ENCODE measurements around the gene MTX1. TPM values are rescaled to one million over a fixed set of nuclear protein-coding genes. Genes with fewer than 3 reads are reported as not detected.

The MTX1 gene
- polyA plus RNA-seq, 1 donor (not counting 4 experiments of a cell fraction or from before 2014, with no cell fraction given), result 43.4 TPM

DNA sequence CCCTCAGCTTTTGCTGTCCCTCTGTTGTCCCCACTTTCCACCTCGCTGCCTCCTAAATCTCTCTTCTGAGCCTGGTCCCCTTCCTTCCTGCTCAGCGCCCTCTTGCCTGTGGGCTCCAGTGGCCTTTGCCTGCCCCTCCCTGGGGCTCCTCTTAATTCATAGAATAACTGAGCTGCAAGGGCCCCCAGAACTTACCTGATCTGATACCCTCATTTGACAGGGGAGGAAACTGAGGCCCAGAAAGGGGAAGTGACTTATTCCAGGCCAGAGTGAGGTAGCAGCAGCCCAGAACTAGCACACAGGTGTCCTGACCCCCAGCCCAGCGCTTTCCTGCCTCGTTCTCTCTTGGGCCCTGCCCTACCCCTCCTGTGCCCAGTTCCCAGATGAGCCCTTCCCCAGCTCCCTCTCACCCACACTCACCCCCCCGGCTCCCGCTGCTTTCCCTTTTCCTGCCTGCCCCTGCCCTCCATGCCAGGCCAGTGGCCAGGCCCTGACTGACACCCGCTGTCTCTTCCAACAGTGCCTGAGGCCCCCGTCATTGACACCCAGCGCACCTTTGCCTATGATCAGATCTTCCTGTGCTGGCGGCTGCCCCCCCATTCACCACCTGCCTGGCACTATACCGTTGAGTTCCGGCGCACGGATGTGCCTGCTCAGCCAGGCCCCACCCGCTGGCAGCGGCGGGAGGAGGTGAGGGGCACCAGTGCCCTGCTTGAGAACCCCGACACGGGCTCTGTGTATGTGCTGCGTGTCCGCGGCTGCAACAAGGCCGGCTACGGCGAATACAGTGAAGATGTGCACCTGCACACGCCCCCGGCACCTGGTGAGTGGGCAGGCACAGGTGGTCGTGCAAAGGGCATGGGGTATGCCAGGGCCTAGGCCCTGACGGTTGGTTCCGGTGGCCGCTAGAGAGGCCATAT lies 29.1 kb upstream of the MTX1 start:
- no peak overlapping the region for H3K4me2 ChIP-seq (ENCODE audit: control insufficient read depth, extremely low read depth, insufficient read depth, low read depth, low read length)
- no peak overlapping the region for H2AFZ ChIP-seq (ENCODE audit: control insufficient read depth, low read length)
- H3K4me1 ChIP-seq (ENCODE audit: control insufficient read depth, extremely low read depth, insufficient read depth, low read length), result peaks cover 9% of the 10 kb centered on the region
- dilution Hi-C loops (cut with MboI; ENCODE audit: extremely low pct_ligation_motif_present, low sequenced_read_pairs), result no loop called here
- TF ChIP-seq EZH2 (IDR thresholded peaks at IDR 0.05; ENCODE audit: low read length), result no peak
- TF ChIP-seq, protein P1, sequence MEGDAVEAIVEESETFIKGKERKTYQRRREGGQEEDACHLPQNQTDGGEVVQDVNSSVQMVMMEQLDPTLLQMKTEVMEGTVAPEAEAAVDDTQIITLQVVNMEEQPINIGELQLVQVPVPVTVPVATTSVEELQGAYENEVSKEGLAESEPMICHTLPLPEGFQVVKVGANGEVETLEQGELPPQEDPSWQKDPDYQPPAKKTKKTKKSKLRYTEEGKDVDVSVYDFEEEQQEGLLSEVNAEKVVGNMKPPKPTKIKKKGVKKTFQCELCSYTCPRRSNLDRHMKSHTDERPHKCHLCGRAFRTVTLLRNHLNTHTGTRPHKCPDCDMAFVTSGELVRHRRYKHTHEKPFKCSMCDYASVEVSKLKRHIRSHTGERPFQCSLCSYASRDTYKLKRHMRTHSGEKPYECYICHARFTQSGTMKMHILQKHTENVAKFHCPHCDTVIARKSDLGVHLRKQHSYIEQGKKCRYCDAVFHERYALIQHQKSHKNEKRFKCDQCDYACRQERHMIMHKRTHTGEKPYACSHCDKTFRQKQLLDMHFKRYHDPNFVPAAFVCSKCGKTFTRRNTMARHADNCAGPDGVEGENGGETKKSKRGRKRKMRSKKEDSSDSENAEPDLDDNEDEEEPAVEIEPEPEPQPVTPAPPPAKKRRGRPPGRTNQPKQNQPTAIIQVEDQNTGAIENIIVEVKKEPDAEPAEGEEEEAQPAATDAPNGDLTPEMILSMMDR (optimal IDR thresholded peaks at IDR 0.05 in 1 of 3, IDR thresholded peaks at IDR 0.05 in 1 of 3, conservative IDR thresholded peaks at IDR 0.05 in 1 of 3; ENCODE audit: extremely low read depth in 1 of 3, insufficient read depth in 2 of 3, low read length in 3 of 3), result no peak
- H3K27me3 ChIP-seq (ENCODE audit: control insufficient read depth, extremely low read depth, insufficient read depth, low read length), result no peaks in the 10 kb centered on the region
- FAIRE-seq, result no peak
- no peaks in the 10 kb centered on the region for H4K20me1 ChIP-seq (ENCODE audit: control insufficient read depth, extremely low read depth, insufficient read depth, low read length)
- H3K4me3 ChIP-seq (ENCODE audit: control insufficient read depth in 2 of 3, extremely low read depth in 1 of 3, insufficient read depth in 2 of 3, low read depth in 1 of 3, low read length in 3 of 3), result no peak overlapping the region
- H3K79me2 ChIP-seq (ENCODE audit: control insufficient read depth, insufficient read depth, low read length), result no peaks in the 10 kb centered on the region
- no peak overlapping the region for H3K9ac ChIP-seq (ENCODE audit: control insufficient read depth, extremely low read depth, insufficient read depth, low read length)
- DNase-seq (ENCODE audit: low read depth, low spot score), result no peak
- no peaks in the 10 kb centered on the region for H3K9me1 ChIP-seq (ENCODE audit: control insufficient read depth, extremely low read depth, insufficient read depth, low read length)
- no peaks in the 10 kb centered on the region for H3K9me3 ChIP-seq (ENCODE audit: control insufficient read depth, low read depth, low read length)
- H3K27ac ChIP-seq (ENCODE audit: control insufficient read depth, insufficient read depth, low read length), result no peak overlapping the region
- H3K36me3 ChIP-seq (ENCODE audit: control insufficient read depth in 2 of 2, extremely low read depth in 1 of 2, insufficient read depth in 2 of 2, low read length in 2 of 2), result peaks cover 4 to 10% of the 10 kb centered on the region in 2 experiments

DNA sequence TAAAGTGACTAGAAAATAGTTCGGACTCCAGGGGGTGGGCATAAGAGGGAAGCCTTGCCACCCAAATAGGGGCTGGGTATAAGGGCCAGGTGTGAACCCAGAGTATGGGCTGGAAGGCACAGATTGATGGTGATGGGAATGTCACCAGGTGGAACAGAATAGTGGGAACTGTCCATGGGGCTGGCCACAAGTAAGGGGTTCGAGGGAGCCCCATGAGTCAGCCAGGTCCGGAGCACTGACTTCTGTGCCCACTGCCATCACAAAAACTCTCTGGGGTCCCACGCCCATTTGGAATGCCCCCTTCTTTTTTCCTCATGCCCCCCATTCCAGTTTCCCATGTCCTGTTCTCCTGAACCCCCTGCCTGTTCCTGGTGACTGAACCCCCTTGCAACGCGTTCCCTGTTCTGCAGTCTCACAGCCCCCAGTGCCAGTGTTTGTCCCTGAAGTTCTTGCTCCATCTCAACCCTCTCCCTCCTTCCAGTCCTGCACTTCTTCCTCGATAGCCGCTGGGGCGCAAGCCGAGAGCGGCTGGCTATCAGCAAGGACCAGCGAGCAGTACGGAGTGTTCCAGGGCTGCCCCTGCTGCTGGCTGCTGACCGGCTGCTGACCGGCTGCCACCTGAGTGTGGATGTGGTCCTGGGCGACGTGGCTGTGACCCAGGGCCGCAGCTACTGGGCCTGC lies 27.0 kb upstream of the MTX1 start:
- no peak overlapping the region for H3K4me2 ChIP-seq (ENCODE audit: control insufficient read depth, extremely low read depth, insufficient read depth, low read depth, low read length)
- dilution Hi-C loops (cut with MboI; ENCODE audit: extremely low pct_ligation_motif_present, low sequenced_read_pairs), result no loop called here

More for the DNA sequence above, 27.0 kb upstream of the MTX1 start:
- H3K27ac ChIP-seq (ENCODE audit: control insufficient read depth, insufficient read depth, low read length), result no peak overlapping the region
- no peaks in the 10 kb centered on the region for H3K9me3 ChIP-seq (ENCODE audit: control insufficient read depth, low read depth, low read length)
- H3K9me1 ChIP-seq (ENCODE audit: control insufficient read depth, extremely low read depth, insufficient read depth, low read length), result no peaks in the 10 kb centered on the region
- no peak overlapping the region for H2AFZ ChIP-seq (ENCODE audit: control insufficient read depth, low read length)
- no peaks in the 10 kb centered on the region for H3K27me3 ChIP-seq (ENCODE audit: control insufficient read depth, extremely low read depth, insufficient read depth, low read length)
- no peak overlapping the region for H3K9ac ChIP-seq (ENCODE audit: control insufficient read depth, extremely low read depth, insufficient read depth, low read length)
- no peak for TF ChIP-seq EZH2 (IDR thresholded peaks at IDR 0.05; ENCODE audit: low read length)
- TF ChIP-seq, protein P1 (optimal IDR thresholded peaks at IDR 0.05 in 1 of 3, IDR thresholded peaks at IDR 0.05 in 1 of 3, conservative IDR thresholded peaks at IDR 0.05 in 1 of 3; ENCODE audit: extremely low read depth in 1 of 3, insufficient read depth in 2 of 3, low read length in 3 of 3), result no peak
- no peak for FAIRE-seq
- no peaks in the 10 kb centered on the region for H3K79me2 ChIP-seq (ENCODE audit: control insufficient read depth, insufficient read depth, low read length)
- H3K36me3 ChIP-seq (ENCODE audit: control insufficient read depth in 2 of 2, extremely low read depth in 1 of 2, insufficient read depth in 2 of 2, low read length in 2 of 2), result peaks cover 4 to 10% of the 10 kb centered on the region in 2 experiments
- DNase-seq (ENCODE audit: low read depth, low spot score), result no peak
- H4K20me1 ChIP-seq (ENCODE audit: control insufficient read depth, extremely low read depth, insufficient read depth, low read length), result no peaks in the 10 kb centered on the region
- H3K4me1 ChIP-seq (ENCODE audit: control insufficient read depth, extremely low read depth, insufficient read depth, low read length), result peaks cover 14% of the 10 kb centered on the region
- no peak overlapping the region for H3K4me3 ChIP-seq (ENCODE audit: control insufficient read depth in 2 of 3, extremely low read depth in 1 of 3, insufficient read depth in 2 of 3, low read depth in 1 of 3, low read length in 3 of 3)

Measured in keratinocyte (primary cell).